HFFc6 (cell line): ENCODE measurements around the gene TMEM205. TPM values are rescaled to one million over a fixed set of nuclear protein-coding genes. Genes with fewer than 3 reads are reported as not detected.
"Not testable (repeated sequence)": the region's sequence is repeated elsewhere in the genome, so short reads cannot be mapped to it uniquely, and the experiment has no call there.

Experiments
- DNase-seq: peaks from one replicate; pipeline ENCODE4 v3.0.0-alpha.2; 2018
- H3K27ac Mint-ChIP-seq: 2 replicates; pipeline ENCODE4 v1.8.0; 2020; ENCODE audit warnings: mild to moderate bottlenecking, mixed read lengths
- H3K27me3 Mint-ChIP-seq: 2 replicates; pipeline ENCODE4 v1.8.0; 2021; ENCODE audit warnings: mild to moderate bottlenecking, moderate library complexity, mixed read lengths; ENCODE audit not compliant: insufficient read depth
- H3K36me3 Mint-ChIP-seq: 2 replicates; pipeline ENCODE4 v1.8.0; 2021; ENCODE audit warnings: low read depth, mixed read lengths
- H3K4me1 Mint-ChIP-seq: 2 replicates; pipeline ENCODE4 v1.8.0; 2020; ENCODE audit warnings: low read depth, mixed read lengths
- H3K4me3 Mint-ChIP-seq: 2 replicates; pipeline ENCODE4 v1.8.0; 2020; ENCODE audit warnings: mild to moderate bottlenecking, moderate library complexity, mixed read lengths
- H3K9me3 Mint-ChIP-seq: 2 replicates; pipeline ENCODE4 v1.8.0; 2020; ENCODE audit warnings: mild to moderate bottlenecking, mixed read lengths
- CTCF ChIP-seq: fragments of 200-600 bp; sonication (generic); IDR thresholded peaks from 2 replicates; pipeline ENCODE4 v1.5.0; 2021; ENCODE audit warnings: antibody characterized with exemption, mild to moderate bottlenecking
- total RNA-seq, 6 experiments: library from RNA; stranded (reverse); fragmentation: NEBNext Ultra II Directional; extraction: Animal tissue kit (Norgen Biotek cat#: 25700); gene quantifications; 2 replicates in 1 of 6; 3 replicates in 5 of 6; pipeline ENCODE4 v1.2.3, GENCODE V29; 2021

Gene TMEM205
- total RNA-seq, 6 experiments from 2014 or later: 36.9 to 51.8 (median 46.5) TPM

GRCh38 chr19:11383706-11384048 lies 37.6 kb upstream of the TMEM205 start:
- Mint-ChIP-seq H3K27ac (no peak overlapping the region), H3K27me3 (no peaks in the 10 kb centered on the region), H3K4me1 (peaks cover 29% of the 10 kb centered on the region), H3K36me3 (no peaks in the 10 kb centered on the region), H3K4me3 (peak overlapping the region; percentile 90; the same call in 1 of the 2 replicates), H3K9me3 (no peaks in the 10 kb centered on the region)
- DNase-seq: no peak
- TF ChIP-seq CTCF: no peak

- peaks cover 34% of the 10 kb centered on the region for H3K4me1 Mint-ChIP-seq
- peak overlapping the region; percentile 69 for H3K27ac Mint-ChIP-seq
- no peaks in the 10 kb centered on the region for H3K36me3 Mint-ChIP-seq
- DNase-seq: peak; percentile 15
- TF ChIP-seq CTCF: peak; percentile 79
- H3K9me3 Mint-ChIP-seq: no peaks in the 10 kb centered on the region
- no peaks in the 10 kb centered on the region for H3K27me3 Mint-ChIP-seq
- peak overlapping the region; percentile 90 for H3K4me3 Mint-ChIP-seq
These were observed 37.0 kb upstream of the TMEM205 start for GRCh38 chr19:11382898-11383705.

- Mint-ChIP-seq H3K9me3 (no peaks in the 10 kb centered on the region), H3K4me1 (peaks cover 54% of the 10 kb centered on the region), H3K27me3 (no peaks in the 10 kb centered on the region; the same call in 1 of the 2 replicates), H3K27ac (peak overlapping the region; percentile 94), H3K4me3 (peak overlapping the region; percentile 90), H3K36me3 (no peaks in the 10 kb centered on the region; the same call in 1 of the 2 replicates)
- peak; percentile 97 for DNase-seq
- TF ChIP-seq CTCF: peak; percentile 83
These were observed 34.8 kb upstream of the TMEM205 start for GRCh38 chr19:11380653-11381537.

GRCh38 chr19:11379857-11380350 lies 33.8 kb upstream of the TMEM205 start:
- H3K36me3 Mint-ChIP-seq: no peaks in the 10 kb centered on the region; the same call in 1 of the 2 replicates
- DNase-seq: no peak
- peak overlapping the region; percentile 90 for H3K4me3 Mint-ChIP-seq
- H3K27me3 Mint-ChIP-seq: no peaks in the 10 kb centered on the region; the same call in 1 of the 2 replicates
- peaks cover 54% of the 10 kb centered on the region for H3K4me1 Mint-ChIP-seq
- no peaks in the 10 kb centered on the region for H3K9me3 Mint-ChIP-seq
- peak overlapping the region; percentile 94 for H3K27ac Mint-ChIP-seq
- no peak for TF ChIP-seq CTCF

- H3K9me3 Mint-ChIP-seq, DNase-seq, H3K36me3 Mint-ChIP-seq, H3K27me3 Mint-ChIP-seq: not testable (repeated sequence)
- peak overlapping the region; percentile 69 for H3K27ac Mint-ChIP-seq
- H3K4me3 Mint-ChIP-seq: peak overlapping the region; percentile 15; the same call in 1 of the 2 replicates
- peaks cover 50% of the 10 kb centered on the region for H3K4me1 Mint-ChIP-seq
These were observed 33.3 kb upstream of the TMEM205 start for GRCh38 chr19:11379269-11379845.
